HL-60 (cell line): ENCODE results near the gene PHETA2.

Experiments
- DNase-seq, 2 experiments: peaks; one replicate each; pipeline ENCODE4 v3.0.0-alpha.2; 2010 to 2020; ENCODE audit warnings: low read depth in 1 of 2, low spot score in 1 of 2
- H3K27ac ChIP-seq: fragments of 250-450 bp; sonication (Bioruptor Pico); replicated peaks from 2 replicates; pipeline ENCODE4 v1.5.1; 2020; ENCODE audit warnings: mild to moderate bottlenecking, moderate library complexity
- H3K27me3 ChIP-seq: fragments of 250-450 bp; sonication (Bioruptor Pico); 2 replicates; pipeline ENCODE4 v1.5.1; 2021; ENCODE audit warnings: mild to moderate bottlenecking, moderate library complexity; ENCODE audit not compliant: insufficient read depth, poor library complexity, severe bottlenecking
- H3K4me3 ChIP-seq: replicated peaks from 2 replicates; pipeline ENCODE4 v1.5.1; 2011; ENCODE audit warnings: mild to moderate bottlenecking, control low read depth, low read length; ENCODE audit not compliant: insufficient read depth
- CTCF ChIP-seq: IDR thresholded peaks from one replicate; pipeline ENCODE4 v1.5.1; 2011; ENCODE audit warnings: low read length, control low read depth, inconsistent platforms; ENCODE audit not compliant: insufficient read depth
- GABPA ChIP-seq: IDR thresholded peaks from 2 replicates; pipeline ENCODE4 v1.6.1; 2012; ENCODE audit warnings: low read depth
- POLR2AphosphoS5 ChIP-seq: IDR thresholded peaks from 2 replicates; pipeline ENCODE4 v1.6.1; 2012; ENCODE audit warnings: low read depth
- REST ChIP-seq: IDR thresholded peaks from 2 replicates; pipeline ENCODE4 v1.6.1; 2012; ENCODE audit warnings: low read depth; ENCODE audit not compliant: insufficient replicate concordance
- SPI1 ChIP-seq: IDR thresholded peaks from 2 replicates; pipeline ENCODE4 v1.6.1; 2012; ENCODE audit warnings: low read depth, mild to moderate bottlenecking, borderline replicate concordance

Gene PHETA2

GRCh38 chr22:42073621-42074041, 417 bp upstream of the PHETA2 start:
- no peak overlapping the region for H3K27ac ChIP-seq
- TF ChIP-seq GABPA, result no peak
- no peak for TF ChIP-seq POLR2AphosphoS5
- TF ChIP-seq SPI1, result no peak
- no peak for TF ChIP-seq CTCF
- no peak for TF ChIP-seq REST
- DNase-seq, result no peak
- H3K27me3 ChIP-seq, result no peaks in the 10 kb centered on the region
- H3K4me3 ChIP-seq, result no peak overlapping the region

GRCh38 chr22:42074846-42075676, 1.0 kb downstream of the PHETA2 start:
- H3K27ac ChIP-seq, result no peak overlapping the region
- no peak for DNase-seq

More at GRCh38 chr22:42074846-42075676, 1.0 kb downstream of the PHETA2 start:
- no peak for TF ChIP-seq GABPA
- TF ChIP-seq CTCF, result no peak
- TF ChIP-seq REST, result no peak
- TF ChIP-seq SPI1, result no peak
- TF ChIP-seq POLR2AphosphoS5, result no peak
- no peak overlapping the region for H3K4me3 ChIP-seq
- H3K27me3 ChIP-seq, result no peaks in the 10 kb centered on the region
